Left hindlimb (tissue), 1 donor: ENCODE data around the gene INPP5J.
"Not testable (repeated sequence)": the region's sequence is repeated elsewhere in the genome, so short reads cannot be mapped to it uniquely, and the experiment has no call there.

Experiments used
- DNase-seq: peaks from one replicate; pipeline ENCODE4 v3.0.0-alpha.2; 2018

Gene INPP5J

GRCh38 chr22:31088233-31088986 lies 34.4 kb upstream of the INPP5J start:
- peak; percentile 36 for DNase-seq

- peak; percentile 31 for DNase-seq
Observed at GRCh38 chr22:31089160-31090100, 33.3 kb upstream of the INPP5J start.

GRCh38 chr22:31090217-31091085 lies 32.3 kb upstream of the INPP5J start:
- DNase-seq, result peak; percentile 30

DNA sequence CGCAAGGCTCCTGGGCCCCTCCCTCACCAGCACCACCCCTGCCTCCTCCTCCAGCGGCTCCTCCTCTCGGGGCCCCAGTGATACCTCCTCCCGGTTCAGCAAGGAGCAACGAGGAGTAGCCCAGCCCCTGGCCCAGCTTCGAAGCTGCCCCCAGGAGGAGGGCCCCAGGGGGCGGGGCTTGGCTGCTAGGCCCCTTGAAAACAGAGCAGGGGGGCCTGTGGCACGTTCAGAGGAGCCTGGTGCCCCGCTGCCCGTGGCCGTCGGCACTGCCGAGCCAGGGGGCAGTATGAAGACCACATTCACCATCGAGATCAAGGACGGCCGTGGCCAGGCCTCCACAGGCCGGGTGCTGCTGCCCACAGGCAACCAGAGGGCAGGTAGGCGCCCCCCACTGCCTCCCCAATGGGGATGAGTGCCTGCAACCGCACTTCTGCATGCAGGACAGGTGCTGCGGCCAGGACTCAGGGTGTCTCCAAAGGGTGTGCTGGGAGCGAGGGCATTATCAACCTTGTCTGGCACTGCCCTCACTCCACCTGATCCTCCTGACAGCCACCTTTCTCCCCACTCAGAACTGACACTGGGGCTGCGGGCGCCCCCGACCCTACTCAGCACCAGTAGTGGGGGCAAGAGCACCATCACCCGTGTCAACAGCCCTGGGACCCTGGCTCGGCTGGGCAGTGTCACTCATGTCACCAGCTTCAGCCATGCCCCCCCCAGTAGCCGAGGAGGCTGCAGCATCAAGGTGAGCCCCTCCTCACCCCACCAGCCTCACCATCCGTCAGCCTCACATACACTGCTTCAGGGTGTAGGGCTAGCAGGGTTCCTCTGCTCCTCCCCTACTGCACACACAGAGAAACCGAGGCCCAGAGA lies 31.4 kb upstream of the INPP5J start:
- DNase-seq, result peak; percentile 27

GRCh38 chr22:31092161-31092560 lies 30.6 kb upstream of the INPP5J start:
- no peak for DNase-seq

GRCh38 chr22:31093086-31093850 lies 29.5 kb upstream of the INPP5J start:
- peak; percentile 64 for DNase-seq

GRCh38 chr22:31094021-31094551 lies 28.7 kb upstream of the INPP5J start:
- DNase-seq, result peak; percentile 55

- no peak for DNase-seq
Observed at GRCh38 chr22:31094741-31095140, 28.0 kb upstream of the INPP5J start.

- DNase-seq, result no peak
Observed at GRCh38 chr22:31095637-31096249, 27.0 kb upstream of the INPP5J start.

DNA sequence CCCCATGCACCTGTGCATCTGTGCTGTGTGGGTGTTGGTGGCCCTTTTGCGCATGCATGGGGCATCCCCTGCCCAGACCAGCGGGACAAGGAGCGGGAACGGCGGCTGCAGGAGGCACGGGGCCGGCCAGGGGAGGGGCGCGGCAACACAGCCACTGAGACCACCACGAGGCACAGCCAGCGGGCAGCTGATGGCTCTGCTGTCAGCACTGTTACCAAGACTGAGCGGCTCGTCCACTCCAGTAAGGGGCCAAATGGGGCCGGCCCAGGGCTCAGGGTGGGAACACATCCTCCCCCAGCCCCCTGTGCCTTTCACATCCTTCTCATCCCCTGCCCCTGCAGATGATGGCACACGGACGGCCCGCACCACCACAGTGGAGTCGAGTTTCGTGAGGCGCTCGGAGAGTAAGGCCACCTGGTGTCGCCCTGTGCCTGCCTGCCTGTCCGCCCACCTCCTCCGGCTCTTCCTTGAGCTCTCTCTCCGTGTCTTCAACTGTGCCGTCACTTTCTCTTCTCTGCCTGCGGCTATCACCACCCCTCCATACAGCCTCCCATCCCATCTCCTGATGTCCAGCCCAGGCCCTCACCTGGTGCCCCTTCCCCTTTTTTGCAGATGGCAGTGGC lies 26.0 kb upstream of the INPP5J start:
- peak; percentile 23 for DNase-seq

GRCh38 chr22:31097539-31097938 lies 25.2 kb upstream of the INPP5J start:
- not testable (repeated sequence) for DNase-seq

DNA sequence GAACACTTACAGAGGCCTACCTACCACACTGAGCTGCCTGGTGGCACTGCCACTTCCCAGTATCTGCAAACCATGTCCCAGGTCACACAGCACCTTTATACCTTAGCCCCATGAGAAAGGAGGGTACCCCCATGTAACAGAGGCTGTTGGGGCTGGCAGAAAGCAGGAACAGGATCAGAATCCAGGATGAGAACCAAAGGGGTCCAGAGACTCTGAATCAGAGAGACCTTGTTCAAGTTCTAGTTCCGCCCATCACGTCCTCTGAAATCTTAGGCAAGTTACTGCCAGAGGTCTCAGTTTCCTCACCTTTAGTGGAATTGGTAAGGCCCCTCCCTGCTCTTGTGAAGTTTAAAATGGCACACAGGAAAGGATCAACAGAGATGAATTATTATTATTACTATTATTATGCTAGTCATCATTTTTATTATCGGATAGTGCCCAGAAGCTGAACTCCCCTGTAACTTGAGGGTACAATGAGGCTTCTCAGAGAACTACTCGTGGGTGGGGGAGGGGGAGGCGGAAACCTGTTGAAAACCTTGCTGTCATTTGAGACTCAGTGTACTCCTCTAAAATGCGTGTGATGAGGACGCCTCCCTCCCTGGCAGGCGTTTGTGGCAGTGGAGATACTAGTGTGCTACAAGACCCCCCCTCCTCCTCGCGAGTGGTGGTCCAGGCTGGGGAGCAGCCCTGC lies 24.7 kb upstream of the INPP5J start:
- peak; percentile 31 for DNase-seq

- DNase-seq, result peak; percentile 52
Observed at GRCh38 chr22:31098632-31099110, 24.1 kb upstream of the INPP5J start.

DNA sequence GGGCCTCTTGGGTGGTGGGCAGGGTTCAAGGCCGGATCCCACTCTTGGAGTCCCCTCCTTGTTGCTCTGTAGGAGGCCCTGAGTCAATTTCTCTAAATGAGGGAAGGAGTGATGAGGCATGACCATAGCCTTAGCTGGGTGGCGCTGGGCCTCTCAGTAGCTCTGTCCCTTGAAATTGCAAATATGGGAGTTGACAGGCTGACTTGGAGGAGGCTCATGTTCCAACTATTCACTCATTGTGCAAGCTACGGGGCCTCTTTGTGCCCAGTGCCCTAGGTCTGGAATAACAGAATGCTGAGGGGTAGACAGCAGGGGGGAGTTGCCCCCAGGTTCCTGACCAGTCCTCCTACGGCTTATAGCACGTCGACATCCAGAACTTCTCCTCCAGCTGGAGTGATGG lies 23.4 kb upstream of the INPP5J start:
- no peak for DNase-seq

- DNase-seq, result peak; percentile 36
Observed at GRCh38 chr22:31099841-31100761, 22.7 kb upstream of the INPP5J start.

DNA sequence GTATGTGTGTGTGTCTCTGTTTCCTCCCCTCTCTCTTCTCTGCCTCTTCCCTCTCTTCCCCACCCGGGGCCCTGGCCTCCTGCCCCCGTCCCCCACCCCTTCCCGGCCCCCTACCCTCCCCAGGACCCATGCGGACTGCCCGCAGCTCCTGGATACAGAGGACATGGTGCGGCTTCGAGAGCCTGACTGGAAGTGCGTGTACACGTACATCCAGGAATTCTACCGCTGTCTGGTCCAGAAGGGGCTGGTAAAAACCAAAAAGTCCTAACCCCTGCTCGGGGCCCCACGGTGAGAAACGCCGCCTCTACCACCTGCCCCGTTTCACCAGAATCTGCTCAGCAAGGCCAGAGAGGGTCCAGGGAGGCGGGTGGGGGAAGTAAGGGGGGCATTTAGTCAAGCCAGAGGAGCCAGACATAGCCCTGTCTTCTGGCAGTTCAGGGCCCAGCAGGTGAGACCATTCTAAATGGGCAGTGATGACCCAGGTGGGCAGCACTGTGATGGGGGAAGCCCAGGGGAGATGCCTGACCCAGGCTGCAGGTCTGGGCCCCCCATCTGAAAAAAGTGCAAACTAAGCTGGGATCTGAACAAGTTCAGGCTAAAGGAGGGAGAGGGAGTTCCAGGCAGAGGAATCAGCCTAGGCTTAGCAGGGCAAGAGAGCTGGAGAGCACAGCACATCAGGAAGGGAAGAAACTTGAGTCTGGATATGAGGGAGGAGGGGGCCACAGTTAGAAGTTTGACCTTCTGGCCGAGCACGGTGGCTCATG lies 21.8 kb upstream of the INPP5J start:
- peak; percentile 26 for DNase-seq
